GM21447 (cell line): ENCODE measurements around the gene AASDHPPT.
"Not testable (repeated sequence)": the region's sequence is repeated elsewhere in the genome, so short reads cannot be mapped to it uniquely, and the experiment has no call there.

Experiments used
- ATAC-seq: cut with Tn5 transposase; IDR thresholded peaks from one replicate; pipeline ENCODE4 v1.9.1; 2021; ENCODE audit not compliant: unreplicated experiment

Gene AASDHPPT, protein sequence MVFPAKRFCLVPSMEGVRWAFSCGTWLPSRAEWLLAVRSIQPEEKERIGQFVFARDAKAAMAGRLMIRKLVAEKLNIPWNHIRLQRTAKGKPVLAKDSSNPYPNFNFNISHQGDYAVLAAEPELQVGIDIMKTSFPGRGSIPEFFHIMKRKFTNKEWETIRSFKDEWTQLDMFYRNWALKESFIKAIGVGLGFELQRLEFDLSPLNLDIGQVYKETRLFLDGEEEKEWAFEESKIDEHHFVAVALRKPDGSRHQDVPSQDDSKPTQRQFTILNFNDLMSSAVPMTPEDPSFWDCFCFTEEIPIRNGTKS

DNA sequence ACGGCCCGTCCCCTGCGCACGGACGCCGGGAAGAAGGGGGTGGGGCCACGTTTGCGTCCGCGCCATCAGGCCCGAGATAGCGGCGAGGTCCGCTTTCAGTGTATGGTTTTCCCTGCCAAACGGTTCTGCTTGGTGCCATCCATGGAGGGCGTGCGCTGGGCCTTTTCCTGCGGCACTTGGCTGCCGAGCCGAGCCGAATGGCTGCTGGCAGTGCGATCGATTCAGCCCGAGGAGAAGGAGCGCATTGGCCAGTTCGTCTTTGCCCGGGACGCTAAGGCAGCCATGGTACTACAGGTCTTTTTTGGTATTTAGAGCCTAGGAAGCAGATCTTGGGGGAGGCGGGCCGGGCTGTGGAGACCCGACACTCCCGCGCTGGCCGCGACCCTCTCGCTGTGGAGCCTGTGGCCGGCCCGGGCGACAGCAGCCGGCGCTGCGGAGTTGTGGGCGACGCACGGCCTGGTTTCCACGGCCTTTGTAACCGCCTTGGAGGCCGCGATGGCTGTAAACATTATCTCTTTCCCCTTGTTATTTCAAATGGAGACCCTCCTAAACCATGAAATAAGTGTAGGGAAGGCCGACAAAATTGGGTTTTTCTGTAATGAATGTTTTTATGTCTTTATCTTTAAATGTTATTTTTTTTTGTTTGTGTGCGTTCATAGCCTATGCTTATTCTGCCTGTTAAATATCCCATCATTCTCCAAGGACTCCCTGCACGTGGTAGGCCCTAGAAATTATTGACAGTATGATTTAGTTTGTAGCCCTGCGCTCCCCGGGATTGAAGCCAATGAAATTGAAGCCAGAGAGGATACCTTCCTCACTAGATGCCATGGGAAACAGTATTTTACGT is at the start of gene AASDHPPT:
TSS of gene AASDHPPT (plus strand) at position 54 of the 847 bp plus-strand sequence. CDS start at position 103, 49 bp downstream.
- ATAC-seq, result peak; percentile 20

DNA sequence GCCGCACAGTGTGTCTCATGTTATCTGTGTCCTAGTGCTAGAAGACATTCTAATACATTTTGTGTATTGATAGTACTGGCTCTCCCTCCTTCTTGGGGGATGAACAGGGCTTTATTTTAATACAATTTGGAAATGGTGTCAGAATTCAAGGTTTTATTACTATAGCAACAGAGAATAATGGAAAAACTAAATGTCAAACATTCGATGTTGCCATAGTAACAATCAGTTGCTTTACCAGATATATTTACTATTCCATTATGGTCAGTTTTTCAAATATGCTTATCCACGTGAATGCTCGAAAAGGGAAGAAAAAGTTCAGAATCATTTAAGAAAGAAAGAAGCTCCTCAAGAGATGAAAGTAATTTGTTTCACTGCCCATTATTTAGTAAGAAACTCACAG is 46.9 kb upstream of the AASDHPPT start:
- no peak for ATAC-seq

DNA sequence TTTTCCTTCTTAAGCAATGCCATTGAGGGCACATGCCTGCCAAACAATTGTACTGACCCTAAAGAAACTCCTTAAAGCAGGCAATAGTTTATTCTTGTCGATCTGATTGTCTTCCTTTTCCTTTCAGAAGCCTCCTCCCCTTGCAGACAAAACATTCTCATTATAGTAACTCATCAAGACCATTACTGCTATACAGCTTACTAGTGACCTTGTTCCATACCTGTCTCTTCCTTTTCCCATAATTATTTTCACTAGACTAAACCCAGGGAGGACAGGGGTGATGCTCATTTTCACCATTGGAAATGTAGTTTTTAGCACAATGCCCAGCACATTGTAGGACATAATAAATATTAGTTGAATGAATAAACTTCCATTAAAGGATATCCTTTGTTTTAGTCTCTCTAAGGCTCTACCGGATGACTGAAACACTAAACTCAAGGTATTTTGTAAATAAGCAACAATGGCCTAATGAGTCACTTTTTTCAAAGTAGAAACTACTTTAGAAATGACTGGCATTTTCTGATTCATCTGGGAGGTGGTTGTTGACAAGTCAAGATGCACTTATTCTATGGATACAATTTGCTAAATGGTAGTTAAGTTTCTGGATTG is 46.2 kb upstream of the AASDHPPT start:
- ATAC-seq, result peak; percentile 66

DNA sequence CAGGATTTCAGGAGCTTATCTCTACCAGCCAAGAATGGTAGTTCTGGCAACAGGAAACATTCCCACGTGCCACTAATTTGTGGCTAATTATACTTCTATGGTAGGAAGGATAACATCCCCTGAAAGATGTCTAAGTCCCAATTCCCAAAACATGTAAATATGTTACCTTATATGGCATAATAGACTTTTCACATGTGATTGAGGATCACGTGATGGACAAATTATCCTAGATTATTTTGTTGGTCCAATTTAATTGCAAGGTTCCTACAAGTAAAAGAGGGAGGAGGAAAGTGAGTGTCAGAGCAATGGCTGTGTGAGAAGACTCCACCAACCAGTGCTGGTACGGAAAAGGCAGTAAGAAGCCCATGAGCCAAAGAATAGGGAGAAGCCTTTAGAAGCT is 45.5 kb upstream of the AASDHPPT start:
- no peak for ATAC-seq

DNA sequence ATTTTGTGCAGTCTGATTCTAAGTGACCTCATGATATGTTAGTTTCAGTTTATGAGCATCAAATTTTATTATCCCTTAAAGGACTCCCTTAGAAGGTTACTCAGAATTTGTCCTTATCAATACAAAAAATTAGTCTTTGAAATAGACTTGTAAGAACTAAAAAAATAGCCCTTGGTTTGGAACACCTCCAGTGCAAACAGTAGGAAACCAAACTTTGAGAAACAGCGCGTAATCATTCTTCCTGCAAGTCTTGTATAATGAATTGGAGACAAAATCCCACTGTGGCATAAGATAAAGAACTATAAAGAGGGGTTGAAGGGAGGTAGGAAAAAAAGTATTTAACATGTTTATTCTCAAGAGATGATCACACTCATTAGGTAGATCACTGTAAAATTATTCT is 44.6 kb upstream of the AASDHPPT start:
- ATAC-seq, result no peak

DNA sequence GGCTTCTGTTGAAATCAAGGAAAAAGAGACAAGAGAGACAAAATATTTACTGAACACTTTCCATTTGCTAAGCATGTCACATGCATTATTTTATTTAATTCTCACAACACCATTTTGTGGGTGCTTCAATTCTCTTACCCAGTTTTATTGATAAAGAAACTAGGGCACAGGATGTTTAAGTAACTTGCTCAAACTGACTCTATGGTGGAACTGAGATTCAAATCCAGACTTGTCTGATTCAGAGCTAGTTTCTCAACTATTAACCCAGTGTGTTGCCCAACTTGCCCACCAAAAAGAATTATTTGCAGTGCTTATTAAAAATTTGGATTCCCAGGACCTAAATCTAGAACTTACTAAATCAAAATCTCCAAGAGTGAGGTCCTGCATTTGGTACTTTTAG is 33.9 kb upstream of the AASDHPPT start:
- ATAC-seq, result no peak

DNA sequence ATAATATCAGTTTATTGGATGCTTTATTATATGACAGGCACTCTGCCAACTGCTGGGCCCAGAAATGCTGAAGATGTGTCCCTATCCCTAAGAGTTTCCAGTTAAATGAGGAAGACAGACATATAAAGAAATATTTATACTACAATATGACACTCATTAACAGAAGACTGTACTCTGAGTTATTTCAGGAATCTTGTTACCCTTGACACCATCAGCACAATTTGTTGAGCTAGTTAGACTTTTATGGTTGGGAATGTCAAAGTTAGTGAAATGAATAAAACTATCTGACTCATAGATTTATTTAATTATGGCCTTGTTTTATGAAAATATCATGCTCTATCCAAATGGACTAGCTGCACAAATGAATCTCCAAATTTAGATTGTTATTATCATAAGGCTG is 29.8 kb upstream of the AASDHPPT start:
- no peak for ATAC-seq

DNA sequence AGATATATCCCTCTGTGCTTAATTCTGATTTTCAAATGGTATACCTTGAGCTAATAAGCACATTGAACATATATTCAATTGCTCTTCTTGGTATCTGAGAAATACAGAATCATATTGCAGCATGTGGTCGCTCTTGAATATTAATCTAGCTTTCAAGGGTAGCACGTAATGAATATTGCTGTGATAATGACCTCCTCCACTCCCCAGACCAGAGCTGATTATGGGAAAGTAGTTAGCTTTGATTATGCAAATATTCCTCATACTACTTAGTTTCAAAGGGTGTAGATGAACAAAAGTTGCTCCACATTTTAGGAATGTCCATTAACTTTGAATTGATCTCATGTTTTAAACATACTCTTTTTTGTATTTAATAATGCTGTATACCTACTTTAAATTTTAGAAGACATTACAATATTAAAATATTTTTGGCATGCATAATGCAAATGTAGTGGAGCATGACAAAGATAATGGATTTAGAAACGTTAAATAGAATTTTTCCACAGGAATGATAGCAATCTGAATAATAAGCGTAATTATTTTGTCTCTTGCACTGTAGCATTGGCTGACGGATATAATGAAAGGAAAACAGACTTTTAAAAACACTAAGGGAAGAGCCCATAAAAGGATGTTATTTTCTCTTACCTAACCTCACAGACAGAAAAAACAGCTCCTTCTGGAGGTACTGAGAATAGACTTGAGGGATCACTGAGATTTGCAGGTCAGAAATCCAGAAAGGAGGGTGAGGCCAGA is 27.6 kb upstream of the AASDHPPT start:
- ATAC-seq, result no peak

DNA sequence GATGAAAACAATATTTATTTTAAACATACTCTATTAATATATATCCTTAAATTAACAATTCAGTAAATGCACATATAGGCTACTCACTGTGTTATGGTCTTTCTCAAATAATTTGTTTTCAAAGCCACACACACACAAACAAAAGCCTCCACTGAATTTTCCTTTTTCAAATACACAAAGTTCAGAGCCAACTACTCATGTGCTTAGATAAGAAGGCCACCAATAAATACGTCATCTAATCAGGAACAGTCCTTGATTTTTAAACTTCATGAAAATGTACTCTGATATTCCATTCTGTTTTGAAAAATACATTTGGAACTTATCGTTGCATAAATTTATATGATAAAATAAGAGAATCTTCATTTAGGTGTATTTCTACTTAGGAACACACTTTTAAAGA is 26.4 kb upstream of the AASDHPPT start:
- ATAC-seq, result no peak

DNA sequence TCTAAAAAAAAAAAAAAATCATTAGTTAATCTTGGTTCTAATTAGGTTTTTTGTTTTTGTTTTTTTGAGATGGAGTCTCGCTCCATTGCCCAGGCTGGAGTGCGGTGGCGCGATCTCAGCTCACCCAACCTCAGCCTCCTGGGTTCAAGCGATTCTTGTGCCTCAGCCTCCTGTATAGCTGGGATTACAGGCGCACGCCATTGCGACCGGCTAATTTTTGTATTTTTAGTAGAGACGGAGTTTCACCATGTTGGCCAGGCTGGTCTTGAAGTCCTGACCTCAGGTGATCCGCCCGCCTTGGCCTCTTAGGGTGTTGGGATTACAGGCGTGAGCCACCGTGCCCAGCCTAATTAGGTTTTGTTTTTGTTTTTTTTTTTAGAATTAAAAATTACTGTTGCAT is 19.1 kb upstream of the AASDHPPT start:
- ATAC-seq, result not testable (repeated sequence)

DNA sequence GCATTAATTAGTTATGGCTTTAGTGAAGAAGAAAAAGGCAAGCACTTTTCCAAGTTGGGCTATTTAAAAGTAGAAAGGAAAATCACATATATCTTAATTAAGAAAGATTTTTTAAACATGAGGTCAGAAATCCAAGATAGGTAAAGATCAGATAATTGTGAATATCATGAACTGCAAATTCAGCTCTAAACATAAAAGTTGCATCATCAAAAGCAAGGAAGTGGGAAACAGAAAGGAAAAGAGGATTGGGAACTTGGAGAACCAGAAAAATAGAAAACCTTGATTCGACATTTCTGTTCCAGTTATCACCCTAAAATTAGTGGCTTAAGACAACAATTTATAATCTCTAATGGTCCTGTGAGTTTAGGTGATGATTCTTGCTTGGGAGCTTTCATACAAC is 17.8 kb upstream of the AASDHPPT start:
- ATAC-seq, result no peak

DNA sequence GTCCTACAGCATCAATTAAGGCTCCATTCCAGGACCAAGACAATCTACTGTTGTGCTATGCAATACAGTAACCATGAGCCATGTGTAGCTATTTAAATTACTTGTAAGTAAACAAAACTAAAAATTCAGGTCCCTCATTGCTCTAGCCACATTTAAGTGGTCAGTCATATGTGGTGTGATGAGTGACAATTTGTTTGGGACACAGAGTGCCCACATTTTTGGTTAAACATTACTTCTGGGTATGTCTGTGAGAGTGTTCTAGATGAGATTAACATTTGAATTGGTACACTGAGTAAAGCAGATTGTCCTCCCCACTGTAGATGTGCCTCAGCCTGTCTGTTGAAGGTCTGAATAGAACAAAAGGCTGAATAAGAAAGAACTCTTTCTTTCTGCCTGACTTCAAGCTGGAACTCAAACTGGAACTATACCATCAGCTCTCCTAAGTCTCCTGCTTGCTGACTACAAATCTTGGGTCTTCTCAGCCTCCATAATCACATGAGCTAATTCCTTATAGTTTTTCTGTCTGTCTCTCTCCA is 16.1 kb upstream of the AASDHPPT start:
- no peak for ATAC-seq

DNA sequence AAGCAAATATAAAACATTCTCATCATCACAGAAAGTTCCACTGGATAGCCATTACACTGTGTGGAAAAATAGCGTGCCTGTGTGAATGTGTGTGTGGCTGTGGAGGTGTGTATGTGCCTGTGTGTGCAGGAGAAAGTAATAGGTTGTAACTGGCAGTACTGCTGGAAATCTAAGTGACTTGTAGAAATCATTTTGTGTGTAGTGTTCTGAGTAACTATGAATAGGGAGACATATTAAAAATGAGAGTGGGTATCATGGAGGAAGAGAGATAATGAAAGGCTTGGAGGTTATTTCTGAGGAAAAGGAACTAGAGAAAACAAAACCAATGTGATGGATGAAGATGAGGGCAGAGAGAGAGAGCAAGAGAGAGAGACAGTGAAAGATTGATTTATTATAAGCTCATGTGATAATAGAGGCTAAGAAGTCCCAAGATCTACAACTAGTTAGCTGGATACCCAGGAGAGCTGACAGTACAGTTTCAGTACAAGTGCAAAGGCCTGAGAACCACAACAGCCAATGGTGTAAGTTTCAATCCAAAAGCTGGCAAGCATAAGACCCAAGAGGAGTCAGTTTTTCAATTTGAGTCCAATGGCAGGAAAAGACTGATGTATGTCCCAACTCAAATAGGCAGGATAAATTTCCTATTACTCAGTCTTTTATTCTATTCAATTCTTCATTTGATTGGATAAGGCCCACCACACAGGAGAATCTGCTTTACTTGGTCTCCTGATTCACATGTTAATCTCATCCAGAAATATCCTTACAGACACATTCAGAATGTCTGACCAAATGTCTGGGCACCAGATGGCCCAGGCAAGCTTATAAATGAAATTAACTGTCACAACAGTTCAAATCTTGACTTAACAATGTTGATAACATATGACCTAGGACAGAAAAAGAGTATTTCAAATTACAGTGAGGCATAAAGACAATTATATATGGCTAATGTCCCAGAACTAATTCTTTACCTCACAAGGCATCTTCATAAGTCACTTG is 15.2 kb upstream of the AASDHPPT start:
- ATAC-seq, result peak; percentile 63

DNA sequence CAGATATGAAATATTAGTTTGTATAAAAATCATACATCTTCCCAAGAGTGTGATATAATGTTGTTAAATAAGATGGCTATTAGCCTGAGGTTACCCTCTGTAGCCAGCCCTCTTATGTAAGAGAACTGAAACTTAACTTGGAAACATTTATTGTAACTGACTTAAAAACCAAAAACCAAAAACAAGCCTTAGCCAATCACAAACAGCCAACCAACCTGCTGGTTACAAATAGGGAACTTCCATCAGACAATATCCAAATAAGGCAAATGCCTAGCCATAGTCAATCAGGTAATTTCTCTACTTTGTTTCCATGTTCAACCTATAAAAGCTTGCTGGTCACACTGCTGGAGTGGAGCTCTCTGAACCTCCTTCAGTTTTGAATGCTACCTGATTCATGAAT is 14.5 kb upstream of the AASDHPPT start:
- peak; percentile 64 for ATAC-seq

DNA sequence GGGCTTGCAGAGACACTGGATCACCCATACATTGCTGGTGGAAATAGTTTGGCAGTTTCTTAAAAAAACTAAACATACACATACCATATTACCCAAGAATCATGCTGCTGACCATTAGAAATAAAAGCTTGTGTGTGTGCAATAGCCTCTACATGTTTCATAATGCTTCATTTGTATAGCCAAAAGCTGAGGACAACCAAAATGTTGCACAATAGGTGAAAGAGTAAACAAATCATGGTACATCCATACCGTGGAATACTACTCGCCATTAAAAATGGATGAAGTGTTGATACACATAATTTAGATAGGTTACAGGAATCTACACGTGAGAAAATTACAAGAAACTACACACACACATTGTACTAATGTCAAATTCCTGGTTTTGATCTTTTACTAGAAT is 6.9 kb upstream of the AASDHPPT start:
- no peak for ATAC-seq

DNA sequence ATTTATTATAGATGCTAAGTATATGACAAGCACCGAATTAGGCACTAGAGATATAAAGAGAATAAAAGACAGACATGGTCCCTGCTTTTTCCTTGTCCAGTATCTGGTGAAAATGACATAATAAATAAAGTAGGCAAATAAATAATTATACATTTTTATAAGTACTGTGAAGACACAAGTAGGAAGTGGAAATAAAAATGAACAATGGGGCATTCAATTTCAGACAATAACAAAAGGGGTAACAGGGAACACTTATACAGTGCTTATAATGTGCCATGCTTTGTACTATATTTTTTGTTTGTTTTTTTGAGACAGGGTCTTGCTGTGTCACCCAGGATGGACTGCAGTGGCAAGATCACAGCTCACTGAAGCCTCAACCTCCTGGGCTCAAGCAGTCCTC is 4.7 kb upstream of the AASDHPPT start:
- ATAC-seq, result no peak

DNA sequence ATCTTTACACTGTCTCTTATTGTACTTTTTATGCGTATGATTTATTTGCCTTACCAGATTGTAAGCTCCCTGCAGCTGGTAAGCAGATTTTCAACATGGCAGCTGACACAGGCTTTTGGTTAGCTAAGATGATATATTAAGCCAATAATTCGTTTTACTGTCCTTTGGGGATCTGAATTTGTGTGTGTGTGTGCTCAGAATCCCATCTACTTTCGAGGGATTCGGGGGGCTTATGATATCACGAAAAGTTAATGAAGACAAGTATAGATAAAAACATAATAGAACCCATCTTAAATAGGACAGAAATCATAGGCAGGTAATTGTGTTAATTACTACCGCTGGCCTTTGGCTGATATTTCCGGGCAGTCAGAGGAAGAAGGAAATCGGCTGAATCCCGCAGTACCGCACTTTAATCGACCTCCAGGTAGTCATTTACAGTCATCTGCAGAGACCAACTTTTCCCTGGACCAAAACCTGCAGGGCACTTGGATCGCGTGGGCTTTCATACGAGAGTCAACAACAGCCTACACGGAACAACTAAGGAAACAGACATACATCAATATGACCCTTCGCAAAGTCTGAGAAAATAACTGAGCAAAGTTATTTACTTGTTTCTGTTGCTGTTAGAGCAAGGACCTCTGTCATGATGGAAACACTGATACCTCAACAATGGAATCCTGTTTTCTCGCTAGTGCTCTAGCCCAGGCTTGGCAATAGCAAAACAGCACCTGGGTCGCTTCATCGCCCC is 1.1 kb upstream of the AASDHPPT start:
- ATAC-seq, result no peak

DNA sequence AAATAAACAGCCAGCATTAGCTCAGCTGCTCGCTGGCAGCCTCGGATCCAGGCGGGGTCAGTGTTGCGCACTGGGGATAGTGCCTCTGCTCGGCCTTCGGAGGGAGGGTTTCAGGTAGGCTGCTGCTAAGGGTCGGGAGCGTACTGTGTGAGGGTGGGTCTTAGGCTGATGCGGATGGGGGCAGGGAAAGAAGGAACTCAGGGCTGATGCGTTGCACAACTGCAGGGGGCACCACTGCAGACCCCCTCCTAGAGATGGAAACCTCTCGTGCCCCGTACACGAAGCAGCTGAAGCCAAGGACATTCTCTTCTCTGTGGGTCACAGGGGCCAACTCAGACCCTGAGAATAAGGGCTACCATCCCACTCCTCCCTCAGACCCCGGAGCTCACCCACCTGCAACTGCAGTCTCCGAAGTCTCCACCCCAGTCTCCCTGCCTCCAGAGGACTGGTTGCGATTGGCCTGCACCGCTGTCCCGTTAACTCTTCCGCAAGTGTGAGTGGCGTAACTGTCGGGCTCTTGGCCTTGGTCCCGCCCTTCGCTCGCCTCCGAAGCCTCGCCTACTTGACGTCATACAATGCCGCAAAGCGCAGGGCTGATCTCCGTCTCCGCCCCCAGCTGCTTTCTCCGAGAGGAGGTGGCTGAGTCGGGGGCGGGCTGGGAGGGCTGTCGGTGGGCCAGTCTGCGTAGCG is 398 bp upstream of the AASDHPPT start, which contains the start of gene KBTBD3:
TSS of gene KBTBD3 (minus strand) at position 429 of the 690 bp plus-strand sequence. CDS start 18,250 bp downstream, outside the sequence.
- peak; percentile 93 for ATAC-seq
